ENCODE measurements around the gene CERS3.

Gene CERS3

GRCh38 chr15:100528833-100529428 lies at the start of gene CERS3:
TSS of gene CERS3 (minus strand) at chr15:100528950. CDS start at chr15:100501849, 27,101 bp downstream.
- no peak for DNase-seq (ENCODE audit: low read depth in 2 of 2)

GRCh38 chr15:100573526-100573925 lies 44.8 kb upstream of the CERS3 start:
- DNase-seq (ENCODE audit: low read depth in 2 of 2) = no peak

- DNase-seq (ENCODE audit: low read depth in 2 of 2) = no peak
Measured at GRCh38 chr15:100572362-100572983, 43.7 kb upstream of the CERS3 start.

- no peak for DNase-seq (ENCODE audit: low read depth in 2 of 2)
Measured at GRCh38 chr15:100571592-100572167, 42.9 kb upstream of the CERS3 start.

GRCh38 chr15:100570735-100571313 lies 42.1 kb upstream of the CERS3 start:
- DNase-seq (ENCODE audit: low read depth in 2 of 2) = no peak

- no peak for DNase-seq (ENCODE audit: low read depth in 2 of 2)
Measured at GRCh38 chr15:100570275-100570674, 41.5 kb upstream of the CERS3 start.

GRCh38 chr15:100569391-100569790 lies 40.6 kb upstream of the CERS3 start:
- no peak for DNase-seq (ENCODE audit: low read depth in 2 of 2)

- DNase-seq (ENCODE audit: low read depth in 2 of 2) = no peak
Measured at GRCh38 chr15:100566850-100567628, 38.3 kb upstream of the CERS3 start.

GRCh38 chr15:100565591-100565990 lies 36.8 kb upstream of the CERS3 start:
- no peak for DNase-seq (ENCODE audit: low read depth in 2 of 2)

- DNase-seq (ENCODE audit: low read depth in 2 of 2) = no peak
Measured at GRCh38 chr15:100560323-100560722, 31.6 kb upstream of the CERS3 start.

- DNase-seq (ENCODE audit: low read depth in 2 of 2) = no peak
Measured at GRCh38 chr15:100559330-100559729, 30.6 kb upstream of the CERS3 start.

GRCh38 chr15:100558771-100559254 lies 30.1 kb upstream of the CERS3 start:
- no peak for DNase-seq (ENCODE audit: low read depth in 2 of 2)

- no peak for DNase-seq (ENCODE audit: low read depth in 2 of 2)
Measured at GRCh38 chr15:100553468-100553867, 24.7 kb upstream of the CERS3 start.

GRCh38 chr15:100547961-100548360 lies 19.2 kb upstream of the CERS3 start:
- no peak for DNase-seq (ENCODE audit: low read depth in 2 of 2)

GRCh38 chr15:100544946-100545345 lies 16.2 kb upstream of the CERS3 start:
- no peak for DNase-seq (ENCODE audit: low read depth in 2 of 2)

- DNase-seq (ENCODE audit: low read depth in 2 of 2) = no peak
Measured at GRCh38 chr15:100544338-100544841, 15.6 kb upstream of the CERS3 start.

- no peak for DNase-seq (ENCODE audit: low read depth in 2 of 2)
Measured at GRCh38 chr15:100542290-100542689, 13.5 kb upstream of the CERS3 start.

- DNase-seq (ENCODE audit: low read depth in 2 of 2) = no peak
Measured at GRCh38 chr15:100537331-100537730, 8.6 kb upstream of the CERS3 start.

GRCh38 chr15:100536733-100537132 lies 8.0 kb upstream of the CERS3 start:
- DNase-seq (ENCODE audit: low read depth in 2 of 2) = no peak

GRCh38 chr15:100533886-100534285 lies 5.1 kb upstream of the CERS3 start:
- DNase-seq (ENCODE audit: low read depth in 2 of 2) = no peak

- DNase-seq (ENCODE audit: low read depth in 2 of 2) = no peak
Measured at GRCh38 chr15:100531823-100532327, 3.1 kb upstream of the CERS3 start.

GRCh38 chr15:100531204-100531603 lies 2.5 kb upstream of the CERS3 start:
- no peak for DNase-seq (ENCODE audit: low read depth in 2 of 2)
